IMR-90 (cell line): Measurements from ENCODE around the gene DDX46.

Experiments used
- CTCF ChIP-seq: conservative IDR thresholded peaks from 2 replicates; pipeline ENCODE4 v1.5.1; 2012; ENCODE audit warnings: mild to moderate bottlenecking, low read depth, low read length, improper control_type of control experiment
- POLR2A ChIP-seq: IDR thresholded peaks from 2 replicates; pipeline ENCODE4 v1.6.1; 2012; ENCODE audit warnings: mild to moderate bottlenecking, low read depth, low read length
- TF ChIP-seq, protein P1 (sequence below): fragments of 150-350 bp; IDR thresholded peaks from 2 replicates; pipeline ENCODE4 v1.6.1; 2017; ENCODE audit warnings: mild to moderate bottlenecking, antibody characterized with exemption, low read length, low read depth

DNA sequence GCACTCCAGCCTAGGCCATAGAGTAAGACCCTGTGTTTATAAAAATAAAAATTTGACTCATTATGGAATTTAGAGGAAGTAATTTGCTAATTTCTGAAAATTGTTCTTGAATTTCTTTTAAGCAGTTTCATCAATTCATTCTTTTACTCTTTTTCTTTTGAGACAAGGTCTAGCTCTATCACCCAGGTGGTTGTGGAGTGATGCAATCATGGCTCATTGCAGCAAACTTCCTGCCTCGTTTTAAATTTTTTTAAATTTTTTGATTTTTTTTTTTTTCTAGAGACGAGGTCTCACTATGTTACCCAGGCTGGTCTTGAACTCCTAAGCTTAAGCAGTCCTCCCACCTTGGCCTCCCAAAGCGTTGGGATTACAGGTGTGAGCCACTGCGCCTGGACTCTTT lies 23.3 kb upstream of the DDX46 start:
- TF ChIP-seq CTCF (no peak), POLR2A (no peak)
- TF ChIP-seq, protein P1, sequence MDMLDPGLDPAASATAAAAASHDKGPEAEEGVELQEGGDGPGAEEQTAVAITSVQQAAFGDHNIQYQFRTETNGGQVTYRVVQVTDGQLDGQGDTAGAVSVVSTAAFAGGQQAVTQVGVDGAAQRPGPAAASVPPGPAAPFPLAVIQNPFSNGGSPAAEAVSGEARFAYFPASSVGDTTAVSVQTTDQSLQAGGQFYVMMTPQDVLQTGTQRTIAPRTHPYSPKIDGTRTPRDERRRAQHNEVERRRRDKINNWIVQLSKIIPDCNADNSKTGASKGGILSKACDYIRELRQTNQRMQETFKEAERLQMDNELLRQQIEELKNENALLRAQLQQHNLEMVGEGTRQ = no peak
